ENCODE measurements around the gene TRIM28.
"Not testable (repeated sequence)": the region's sequence is repeated elsewhere in the genome, so short reads cannot be mapped to it uniquely, and the experiment has no call there.

TRIM28 gene

GRCh38 chr19:58519355-58520256 is 24.3 kb upstream of the TRIM28 start, which contains the start of gene ZBTB45:
Gene ZBTB45, minus strand, starts transcription at chr19:58519810. Its CDS starts 2,137 bp downstream, at chr19:58517673.
- peak; percentile 97 for DNase-seq

GRCh38 chr19:58520257-58520599 is 23.6 kb upstream of the TRIM28 start:
- DNase-seq: no peak

GRCh38 chr19:58521651-58522050 is 22.2 kb upstream of the TRIM28 start:
- no peak for DNase-seq

GRCh38 chr19:58522709-58523108 is 21.2 kb upstream of the TRIM28 start:
- DNase-seq: no peak

GRCh38 chr19:58529405-58529804 is 14.5 kb upstream of the TRIM28 start:
- no peak for DNase-seq

GRCh38 chr19:58531034-58531840 is 12.6 kb upstream of the TRIM28 start:
- no peak for DNase-seq

- DNase-seq: no peak
Measured at GRCh38 chr19:58535857-58536256, 8.0 kb upstream of the TRIM28 start.

GRCh38 chr19:58536852-58537798 is 6.7 kb upstream of the TRIM28 start:
- DNase-seq: no peak

GRCh38 chr19:58538257-58539168 is 5.4 kb upstream of the TRIM28 start:
- peak; percentile 82 for DNase-seq

GRCh38 chr19:58539169-58539559 is 4.7 kb upstream of the TRIM28 start:
- DNase-seq: not testable (repeated sequence)

GRCh38 chr19:58542641-58543372 is 1.1 kb upstream of the TRIM28 start:
- DNase-seq: not testable (repeated sequence)

GRCh38 chr19:58544591-58545285 is 874 bp downstream of the TRIM28 start:
- DNase-seq: no peak

GRCh38 chr19:58545286-58546018 is 1.6 kb downstream of the TRIM28 start:
- DNase-seq: no peak

- DNase-seq: no peak
Measured at GRCh38 chr19:58546019-58546530, 2.2 kb downstream of the TRIM28 start.

- no peak for DNase-seq
Measured at GRCh38 chr19:58547323-58548312, 3.8 kb downstream of the TRIM28 start.

- DNase-seq: no peak
Measured at GRCh38 chr19:58548859-58549663, 5.2 kb downstream of the TRIM28 start.
